Effector CD4-positive, alpha-beta T cell (primary cell): ENCODE measurements around the gene PTPRCAP.
A peak's percentile ranks its signal among the peaks of the same experiment; 100 is the strongest.
"Not testable (repeated sequence)": the region's sequence is repeated elsewhere in the genome, so short reads cannot be mapped to it uniquely, and the experiment has no call there.

Experiments
- DNase-seq: peaks from one replicate; pipeline ENCODE4 v3.0.0-alpha.2; 2020

The PTPRCAP gene

GRCh38 chr11:67440229-67441097 lies 3.0 kb upstream of the PTPRCAP start:
- DNase-seq, result no peak

GRCh38 chr11:67439321-67440228 lies 2.1 kb upstream of the PTPRCAP start:
- DNase-seq, result no peak

- peak; percentile 71 for DNase-seq
Measured at GRCh38 chr11:67438158-67438902, 848 bp upstream of the PTPRCAP start.

GRCh38 chr11:67437809-67438157 lies 301 bp upstream of the PTPRCAP start:
- DNase-seq, result no peak

- no peak for DNase-seq
Measured at GRCh38 chr11:67436459-67437081, 912 bp downstream of the PTPRCAP start.

GRCh38 chr11:67435727-67436458 lies 1.6 kb downstream of the PTPRCAP start:
- no peak for DNase-seq

- no peak for DNase-seq
Measured at GRCh38 chr11:67435031-67435726, 2.3 kb downstream of the PTPRCAP start.

- no peak for DNase-seq
Measured at GRCh38 chr11:67434395-67434881, 3.0 kb downstream of the PTPRCAP start.

GRCh38 chr11:67433536-67434394 lies 3.7 kb downstream of the PTPRCAP start:
- DNase-seq, result no peak

- no peak for DNase-seq
Measured at GRCh38 chr11:67432655-67433349, 4.7 kb downstream of the PTPRCAP start.

GRCh38 chr11:67431346-67432249 lies 5.9 kb downstream of the PTPRCAP start:
- no peak for DNase-seq

GRCh38 chr11:67429722-67430121 lies 7.8 kb downstream of the PTPRCAP start:
- DNase-seq, result no peak

GRCh38 chr11:67429038-67429668 lies 8.3 kb downstream of the PTPRCAP start:
- no peak for DNase-seq

- peak; percentile 100 for DNase-seq
Measured at GRCh38 chr11:67428052-67429001, 9.2 kb downstream of the PTPRCAP start, which contains the start of gene RPS6KB2. Gene RPS6KB2, plus strand, starts transcription at chr11:67428494. Its CDS starts 52 bp downstream, at chr11:67428546.

- DNase-seq, result not testable (repeated sequence)
Measured at GRCh38 chr11:67427364-67427859, 10.1 kb downstream of the PTPRCAP start.
